B cell (primary cell): ENCODE data around the gene TMTC4.

ENCODE experiments used
- EZH2 ChIP-seq: IDR thresholded peaks from 2 replicates; pipeline ENCODE4 v1.6.1; 2012; ENCODE audit warnings: borderline replicate concordance, low read depth, mild to moderate bottlenecking, moderate library complexity, low read length; ENCODE audit not compliant: insufficient read depth, poor library complexity, severe bottlenecking
- TF ChIP-seq, protein P1 (sequence below): fragments of 200-600 bp; IDR thresholded peaks from one replicate; pipeline ENCODE4 v1.8.0; 2022; ENCODE audit warnings: antibody characterized with exemption, mild to moderate bottlenecking

DNA sequence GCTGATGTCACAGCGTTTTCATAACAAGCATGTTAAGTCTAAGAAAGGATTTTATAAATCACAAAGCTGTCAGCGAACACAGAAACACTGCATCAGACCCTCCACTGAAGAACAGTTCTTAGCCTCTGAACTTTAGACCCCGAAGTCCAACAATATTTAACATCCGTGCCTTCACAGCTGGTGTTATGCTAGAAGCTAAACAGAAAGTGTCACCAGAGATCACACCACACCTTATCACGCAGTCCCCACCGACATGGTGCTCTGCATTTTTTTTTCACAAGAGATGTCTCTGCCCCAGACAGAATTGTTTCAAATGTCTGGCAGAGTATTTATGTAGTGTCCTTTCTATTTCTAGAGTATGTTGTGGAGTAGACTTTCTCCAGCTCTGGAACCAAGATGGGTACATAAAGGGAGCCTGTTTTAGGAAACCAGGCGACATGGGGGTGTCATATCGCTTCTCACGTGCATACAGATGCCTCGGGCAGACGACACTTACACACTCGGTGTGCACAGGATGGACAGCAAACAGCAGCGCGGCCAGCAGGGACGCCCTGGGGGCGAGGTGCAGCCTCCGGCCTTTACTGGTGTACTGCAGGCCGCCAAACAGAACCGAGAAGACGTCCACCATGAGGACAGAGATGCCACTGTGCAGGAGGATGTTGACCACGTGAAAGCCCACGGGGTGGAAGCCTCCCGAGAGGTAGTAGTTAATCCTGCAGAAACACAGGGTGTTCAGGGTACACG, 12.0 kb downstream of the TMTC4 start:
- TF ChIP-seq, protein P1, sequence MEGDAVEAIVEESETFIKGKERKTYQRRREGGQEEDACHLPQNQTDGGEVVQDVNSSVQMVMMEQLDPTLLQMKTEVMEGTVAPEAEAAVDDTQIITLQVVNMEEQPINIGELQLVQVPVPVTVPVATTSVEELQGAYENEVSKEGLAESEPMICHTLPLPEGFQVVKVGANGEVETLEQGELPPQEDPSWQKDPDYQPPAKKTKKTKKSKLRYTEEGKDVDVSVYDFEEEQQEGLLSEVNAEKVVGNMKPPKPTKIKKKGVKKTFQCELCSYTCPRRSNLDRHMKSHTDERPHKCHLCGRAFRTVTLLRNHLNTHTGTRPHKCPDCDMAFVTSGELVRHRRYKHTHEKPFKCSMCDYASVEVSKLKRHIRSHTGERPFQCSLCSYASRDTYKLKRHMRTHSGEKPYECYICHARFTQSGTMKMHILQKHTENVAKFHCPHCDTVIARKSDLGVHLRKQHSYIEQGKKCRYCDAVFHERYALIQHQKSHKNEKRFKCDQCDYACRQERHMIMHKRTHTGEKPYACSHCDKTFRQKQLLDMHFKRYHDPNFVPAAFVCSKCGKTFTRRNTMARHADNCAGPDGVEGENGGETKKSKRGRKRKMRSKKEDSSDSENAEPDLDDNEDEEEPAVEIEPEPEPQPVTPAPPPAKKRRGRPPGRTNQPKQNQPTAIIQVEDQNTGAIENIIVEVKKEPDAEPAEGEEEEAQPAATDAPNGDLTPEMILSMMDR, result no peak
- TF ChIP-seq EZH2, result no peak
